HG03457 (cell line): ENCODE measurements around the gene OR2T34.
"Not testable (repeated sequence)": the region's sequence is repeated elsewhere in the genome, so short reads cannot be mapped to it uniquely, and the experiment has no call there.

Experiments used
- ATAC-seq: cut with Tn5 transposase; IDR thresholded peaks from one replicate; pipeline ENCODE4 v1.9.1; 2021; ENCODE audit warnings: moderate number of reproducible peaks; ENCODE audit not compliant: unreplicated experiment

The OR2T34 gene

DNA sequence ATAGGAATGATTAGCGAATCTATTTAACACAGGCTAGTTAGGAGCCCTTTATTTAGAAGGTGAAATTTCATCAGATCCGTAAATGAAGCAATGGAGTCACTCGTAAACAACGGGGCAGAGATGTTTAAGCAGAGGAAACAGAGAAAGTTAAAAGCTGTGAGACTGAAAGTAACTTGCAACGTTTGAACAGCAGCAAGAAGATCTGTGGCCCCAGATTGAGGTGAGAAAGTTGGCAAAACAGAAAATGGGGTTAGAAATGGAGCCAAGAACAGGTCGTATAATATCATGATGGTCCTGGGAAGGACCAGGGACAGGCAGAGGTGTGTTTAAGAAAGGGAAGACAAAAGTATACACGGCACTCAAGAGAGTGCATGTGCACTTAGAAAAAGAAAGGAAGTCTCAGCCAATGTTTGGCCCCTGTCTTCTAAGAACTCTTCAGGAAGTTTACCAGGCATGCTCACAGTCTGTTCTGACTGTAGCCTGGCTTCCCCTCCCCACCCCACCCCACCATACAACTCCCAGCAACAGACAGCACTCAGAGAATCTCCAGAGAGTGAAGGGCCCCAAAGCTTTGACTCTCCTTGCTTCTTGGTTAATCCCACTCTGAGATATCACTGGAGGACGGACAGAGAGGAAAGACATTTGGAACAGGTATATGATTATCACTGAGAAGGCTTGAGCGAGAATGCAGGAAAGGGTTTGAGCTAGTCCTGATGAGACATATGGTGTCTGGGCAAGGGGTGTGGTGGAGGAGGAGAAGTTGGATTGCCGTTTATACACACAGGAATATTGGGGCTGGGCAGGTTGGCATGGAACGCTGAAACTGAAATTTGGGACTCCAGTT is 8.8 kb downstream of the OR2T34 start:
- ATAC-seq, result peak; percentile 51

DNA sequence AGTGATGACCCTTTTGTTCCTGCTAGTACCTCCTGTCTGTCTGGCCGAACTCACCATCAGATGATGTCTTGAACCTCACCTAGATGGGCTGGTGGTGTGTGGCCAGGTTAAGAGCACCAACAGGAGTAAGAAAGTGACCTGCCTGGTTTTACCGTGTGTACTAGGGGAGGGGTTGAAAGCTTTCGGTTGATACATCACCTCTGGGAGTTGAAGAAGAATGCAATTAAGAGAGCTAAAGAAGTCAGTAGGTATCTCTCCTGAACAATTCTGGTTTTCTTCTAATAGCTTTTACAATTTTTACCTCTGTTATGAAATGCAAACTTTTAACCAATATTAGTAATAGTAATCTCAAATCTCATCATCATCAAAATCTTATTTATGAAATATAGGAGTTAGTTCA is 11.9 kb downstream of the OR2T34 start, which contains the start of gene OR2T29:
Gene OR2T29 (minus strand): TSS at position 101 of the 400 bp plus-strand sequence. CDS start 3,281 bp downstream, outside the sequence.
- not testable (repeated sequence) for ATAC-seq

DNA sequence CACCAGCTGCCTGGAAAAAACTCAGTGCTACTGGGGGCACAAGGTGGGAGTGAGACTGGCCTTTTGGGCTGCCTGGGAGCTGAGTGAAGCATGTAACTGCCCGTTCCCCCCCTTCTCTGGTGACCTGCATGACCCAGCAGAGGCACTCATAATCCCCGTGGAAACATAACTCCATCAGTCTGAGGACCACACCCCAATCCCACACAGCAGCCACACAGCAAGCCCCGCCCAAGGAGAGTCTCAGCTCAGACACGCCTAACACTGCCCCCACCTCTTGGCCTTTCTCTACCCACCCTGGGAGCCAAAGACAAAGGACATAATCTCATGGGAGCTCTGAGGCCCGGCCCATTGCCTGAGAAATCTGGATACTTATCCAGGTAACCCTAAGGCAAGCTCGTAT is 23.5 kb downstream of the OR2T34 start:
- not testable (repeated sequence) for ATAC-seq

DNA sequence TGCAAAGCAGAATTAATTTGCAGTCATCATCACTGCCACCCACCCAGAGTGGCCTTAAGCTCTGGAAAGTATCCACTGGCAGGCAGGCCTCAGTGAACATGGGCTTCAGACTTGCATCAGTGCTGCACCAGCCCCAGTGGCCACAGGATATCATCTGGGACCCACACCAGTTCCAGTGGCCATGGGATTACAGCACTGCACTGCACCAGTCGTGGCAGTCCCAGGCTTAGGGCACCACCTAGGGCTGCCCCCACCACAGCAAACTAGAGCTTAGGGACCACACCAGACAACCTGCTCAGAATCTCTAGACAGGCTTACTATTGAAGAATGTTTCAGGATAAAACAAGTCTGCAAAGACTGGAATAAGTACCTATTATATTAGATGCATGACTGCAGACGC is 27.2 kb downstream of the OR2T34 start:
- ATAC-seq, result not testable (repeated sequence)

DNA sequence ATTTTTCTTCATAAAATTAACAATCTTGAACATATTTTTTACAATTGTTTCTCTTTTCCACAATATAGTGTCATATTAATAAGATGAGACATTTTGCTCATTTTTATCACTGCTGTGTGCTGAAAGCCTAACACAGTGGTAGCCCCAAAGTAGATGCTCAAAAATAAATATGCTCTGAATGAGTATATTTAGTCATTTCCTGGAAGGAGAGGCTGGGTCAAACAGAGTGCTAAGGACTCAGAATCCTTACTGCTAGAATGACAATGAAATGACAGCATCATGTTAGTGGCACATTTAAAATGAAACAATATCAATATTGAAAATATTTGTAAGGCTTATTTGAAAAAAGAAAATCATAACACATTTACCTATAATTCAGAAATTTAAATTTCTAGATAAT is 37.1 kb downstream of the OR2T34 start:
- ATAC-seq, result not testable (repeated sequence)
